HFFc6 (cell line): ENCODE data around the gene EDC3. TPM values are rescaled to one million over a fixed set of nuclear protein-coding genes. Genes with fewer than 3 reads are reported as not detected.

Experiments
- DNase-seq: peaks from one replicate; pipeline ENCODE4 v3.0.0-alpha.2; 2018
- H3K27ac Mint-ChIP-seq: 2 replicates; pipeline ENCODE4 v1.8.0; 2020; ENCODE audit warnings: mild to moderate bottlenecking, mixed read lengths
- H3K27me3 Mint-ChIP-seq: 2 replicates; pipeline ENCODE4 v1.8.0; 2021; ENCODE audit warnings: mild to moderate bottlenecking, moderate library complexity, mixed read lengths; ENCODE audit not compliant: insufficient read depth
- H3K36me3 Mint-ChIP-seq: 2 replicates; pipeline ENCODE4 v1.8.0; 2021; ENCODE audit warnings: low read depth, mixed read lengths
- H3K4me1 Mint-ChIP-seq: 2 replicates; pipeline ENCODE4 v1.8.0; 2020; ENCODE audit warnings: low read depth, mixed read lengths
- H3K4me3 Mint-ChIP-seq: 2 replicates; pipeline ENCODE4 v1.8.0; 2020; ENCODE audit warnings: mild to moderate bottlenecking, moderate library complexity, mixed read lengths
- H3K9me3 Mint-ChIP-seq: 2 replicates; pipeline ENCODE4 v1.8.0; 2020; ENCODE audit warnings: mild to moderate bottlenecking, mixed read lengths
- CTCF ChIP-seq: fragments of 200-600 bp; sonication (generic); IDR thresholded peaks from 2 replicates; pipeline ENCODE4 v1.5.0; 2021; ENCODE audit warnings: antibody characterized with exemption, mild to moderate bottlenecking
- total RNA-seq, 6 experiments: library from RNA; stranded (reverse); fragmentation: NEBNext Ultra II Directional; extraction: Animal tissue kit (Norgen Biotek cat#: 25700); gene quantifications; 2 replicates in 1 of 6; 3 replicates in 5 of 6; pipeline ENCODE4 v1.2.3, GENCODE V29; 2021

Gene EDC3
- total RNA-seq, 6 experiments from 2014 or later: 37.2 to 46.8 (median 40.8) TPM

- H3K27ac Mint-ChIP-seq: no peak overlapping the region
- peaks cover 13% of the 10 kb centered on the region for H3K27me3 Mint-ChIP-seq
- no peaks in the 10 kb centered on the region for H3K9me3 Mint-ChIP-seq
- TF ChIP-seq CTCF: no peak
- no peak for DNase-seq
- H3K4me1 Mint-ChIP-seq: no peaks in the 10 kb centered on the region
- no peaks in the 10 kb centered on the region for H3K36me3 Mint-ChIP-seq
- H3K4me3 Mint-ChIP-seq: no peak overlapping the region
These were observed 20.8 kb upstream of the EDC3 start for GRCh38 chr15:74716651-74717050.

- Mint-ChIP-seq H3K9me3 (no peaks in the 10 kb centered on the region), H3K27ac (no peak overlapping the region), H3K4me1 (no peaks in the 10 kb centered on the region), H3K4me3 (no peak overlapping the region), H3K27me3 (peaks cover 31% of the 10 kb centered on the region), H3K36me3 (no peaks in the 10 kb centered on the region)
- DNase-seq: no peak
- no peak for TF ChIP-seq CTCF
These were observed 16.5 kb upstream of the EDC3 start for GRCh38 chr15:74712311-74712710.

- H3K4me1 Mint-ChIP-seq: no peaks in the 10 kb centered on the region
- H3K36me3 Mint-ChIP-seq: no peaks in the 10 kb centered on the region
- H3K27ac Mint-ChIP-seq: no peak overlapping the region
- peaks cover 40% of the 10 kb centered on the region for H3K27me3 Mint-ChIP-seq
- TF ChIP-seq CTCF: no peak
- no peaks in the 10 kb centered on the region for H3K9me3 Mint-ChIP-seq
- no peak for DNase-seq
- H3K4me3 Mint-ChIP-seq: no peak overlapping the region
These were observed 14.7 kb upstream of the EDC3 start for GRCh38 chr15:74710319-74711094.

- H3K36me3 Mint-ChIP-seq: no peaks in the 10 kb centered on the region
- H3K27me3 Mint-ChIP-seq: peaks cover 43% of the 10 kb centered on the region
- no peak for TF ChIP-seq CTCF
- no peak overlapping the region for H3K4me3 Mint-ChIP-seq
- no peak for DNase-seq
- no peaks in the 10 kb centered on the region for H3K9me3 Mint-ChIP-seq
- H3K27ac Mint-ChIP-seq: no peak overlapping the region
- H3K4me1 Mint-ChIP-seq: no peaks in the 10 kb centered on the region
These were observed 14.1 kb upstream of the EDC3 start for GRCh38 chr15:74709892-74710291.

- Mint-ChIP-seq H3K4me1 (no peaks in the 10 kb centered on the region), H3K27ac (no peak overlapping the region), H3K9me3 (no peaks in the 10 kb centered on the region), H3K36me3 (no peaks in the 10 kb centered on the region), H3K27me3 (peaks cover 49% of the 10 kb centered on the region), H3K4me3 (no peak overlapping the region)
- no peak for DNase-seq
- no peak for TF ChIP-seq CTCF
These were observed 13.2 kb upstream of the EDC3 start for GRCh38 chr15:74709011-74709410.
